A549 (cell line): ENCODE results near the gene LAMA1.

Source experiments
- BHLHE40 ChIP-seq: IDR thresholded peaks from 2 replicates; pipeline ENCODE4 v1.6.1; 2012; ENCODE audit warnings: low read depth, low read length, inconsistent platforms
- CHD4 ChIP-seq: fragments of 200-600 bp; sonication (generic); IDR thresholded peaks from 2 replicates; pipeline ENCODE4 v1.6.1; 2016; ENCODE audit warnings: antibody characterized with exemption, mild to moderate bottlenecking, borderline replicate concordance
- CTCF ChIP-seq: fragments of >200 bp; sonication (Bioruptor Twin); formaldehyde crosslinking; IDR thresholded peaks from 3 replicates; pipeline ENCODE4 v1.5.1; 2016
- ELK1 ChIP-seq: fragments of 150-350 bp; IDR thresholded peaks from 2 replicates; pipeline ENCODE4 v1.6.1; 2014; ENCODE audit warnings: low read depth, mild to moderate bottlenecking, low read length
- EP300 ChIP-seq, 2 experiments: fragments of >200 bp; sonication (Bioruptor Twin); formaldehyde crosslinking; IDR thresholded peaks; 2 replicates in 1 of 2; 3 replicates in 1 of 2; pipeline ENCODE4 v1.6.1; 2016 to 2017
- HDAC2 ChIP-seq: fragments of 200-600 bp; sonication (generic); IDR thresholded peaks from 2 replicates; pipeline ENCODE4 v1.6.1; 2016
- MAX ChIP-seq: IDR thresholded peaks from 2 replicates; pipeline ENCODE4 v1.6.1; 2012
- NR3C1 ChIP-seq: fragments of >200 bp; sonication (Bioruptor Twin); formaldehyde crosslinking; IDR thresholded peaks from 3 replicates; pipeline ENCODE4 v1.6.1; 2017
- POLR2A ChIP-seq: IDR thresholded peaks from 2 replicates; pipeline ENCODE4 v1.6.1; 2012; ENCODE audit warnings: mild to moderate bottlenecking, low read length
- RCOR1 ChIP-seq: fragments of 150-350 bp; IDR thresholded peaks from 2 replicates; pipeline ENCODE4 v1.6.1; 2014; ENCODE audit warnings: antibody characterized with exemption, low read length, low read depth
- TFCP2L1 ChIP-seq: fragments of 250-450 bp; sonication (Bioruptor Pico); IDR thresholded peaks from 2 replicates; pipeline ENCODE4 v1.5.0; 2021; ENCODE audit warnings: mild to moderate bottlenecking

- TF ChIP-seq POLR2A (no peak), CTCF (no peak), NR3C1 (no peak), BHLHE40 (no peak), TFCP2L1 (CRISPR knock-in tag) (no peak), EP300 (IDR thresholded peaks at IDR 0.05) (no peak), RCOR1 (no peak), ELK1 (no peak), HDAC2 (no peak), CHD4 (no peak), MAX (no peak)
Measured at GRCh38 chr18:7048081-7048480, 69.5 kb downstream of the LAMA1 start.
